ENCODE measurements around the gene NDOR1. TPM values are rescaled to one million over a fixed set of nuclear protein-coding genes. Genes with fewer than 3 reads are reported as not detected.
"Not testable (repeated sequence)": the region's sequence is repeated elsewhere in the genome, so short reads cannot be mapped to it uniquely, and the experiment has no call there.

The NDOR1 gene
- total RNA-seq, 6 experiments from 2014 or later, result 13.1 to 17.3 (median 16.6) TPM

- H3K36me3 Mint-ChIP-seq (ENCODE audit: low read depth); H3K27me3 Mint-ChIP-seq (ENCODE audit: insufficient read depth); H3K4me3 Mint-ChIP-seq; H3K9me3 Mint-ChIP-seq; H3K27ac Mint-ChIP-seq; H3K4me1 Mint-ChIP-seq (ENCODE audit: low read depth): not testable (repeated sequence)
- peak; percentile 70 for TF ChIP-seq CTCF (IDR thresholded peaks at IDR 0.05)
- DNase-seq, result peak; percentile 40
Measured at GRCh38 chr9:137262173-137262908, 56.8 kb downstream of the NDOR1 start.

- DNase-seq, result no peak
- no peaks in the 10 kb centered on the region for H3K9me3 Mint-ChIP-seq
- no peaks in the 10 kb centered on the region for H3K27me3 Mint-ChIP-seq (ENCODE audit: insufficient read depth)
- peaks cover 10% of the 10 kb centered on the region for H3K4me1 Mint-ChIP-seq (ENCODE audit: low read depth)
- H3K36me3 Mint-ChIP-seq (ENCODE audit: low read depth), result peaks cover 6% of the 10 kb centered on the region; the same call in 1 of the 2 replicates
- no peak for TF ChIP-seq CTCF (IDR thresholded peaks at IDR 0.05)
- H3K4me3 Mint-ChIP-seq, result no peak overlapping the region
- no peak overlapping the region for H3K27ac Mint-ChIP-seq
Measured at GRCh38 chr9:137262909-137263285, 57.4 kb downstream of the NDOR1 start.

DNA sequence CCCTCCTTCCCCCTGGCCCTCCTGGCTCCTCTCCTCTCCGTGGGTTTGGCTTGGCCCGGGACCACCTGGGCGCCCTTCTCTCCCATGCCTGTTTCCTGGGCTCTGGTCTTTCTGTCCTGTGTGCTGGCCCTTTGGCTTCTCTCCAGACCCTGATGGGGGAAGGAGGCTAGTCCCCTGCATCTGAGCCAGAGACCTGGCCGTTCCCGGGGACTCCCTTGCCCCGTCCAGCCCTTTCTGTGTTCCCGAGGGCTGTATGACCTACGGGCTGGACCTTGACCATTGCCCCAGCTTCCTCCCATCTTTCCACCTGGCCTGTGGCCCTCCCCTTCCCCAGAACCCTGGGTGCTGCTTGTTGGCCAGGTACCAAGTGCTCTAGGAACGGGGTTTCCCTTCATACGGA, 58.0 kb downstream of the NDOR1 start:
- peaks cover 10% of the 10 kb centered on the region for H3K36me3 Mint-ChIP-seq (ENCODE audit: low read depth)
- H3K4me1 Mint-ChIP-seq (ENCODE audit: low read depth), result peaks cover 16% of the 10 kb centered on the region
- no peak for DNase-seq
- no peaks in the 10 kb centered on the region for H3K9me3 Mint-ChIP-seq
- TF ChIP-seq CTCF (IDR thresholded peaks at IDR 0.05), result no peak
- H3K27ac Mint-ChIP-seq, result no peak overlapping the region
- no peak overlapping the region for H3K4me3 Mint-ChIP-seq
- no peaks in the 10 kb centered on the region; the same call in 1 of the 2 replicates for H3K27me3 Mint-ChIP-seq (ENCODE audit: insufficient read depth)

- no peaks in the 10 kb centered on the region for H3K9me3 Mint-ChIP-seq
- DNase-seq, result no peak
- no peak for TF ChIP-seq CTCF (IDR thresholded peaks at IDR 0.05)
- H3K27me3 Mint-ChIP-seq (ENCODE audit: insufficient read depth), result peaks cover under 1% of the 10 kb centered on the region
- H3K4me1 Mint-ChIP-seq (ENCODE audit: low read depth), result peaks cover 22% of the 10 kb centered on the region
- no peak overlapping the region for H3K4me3 Mint-ChIP-seq
- H3K36me3 Mint-ChIP-seq (ENCODE audit: low read depth), result peaks cover 16% of the 10 kb centered on the region
- no peak overlapping the region for H3K27ac Mint-ChIP-seq
Measured at GRCh38 chr9:137264067-137264466, 58.6 kb downstream of the NDOR1 start.

DNA sequence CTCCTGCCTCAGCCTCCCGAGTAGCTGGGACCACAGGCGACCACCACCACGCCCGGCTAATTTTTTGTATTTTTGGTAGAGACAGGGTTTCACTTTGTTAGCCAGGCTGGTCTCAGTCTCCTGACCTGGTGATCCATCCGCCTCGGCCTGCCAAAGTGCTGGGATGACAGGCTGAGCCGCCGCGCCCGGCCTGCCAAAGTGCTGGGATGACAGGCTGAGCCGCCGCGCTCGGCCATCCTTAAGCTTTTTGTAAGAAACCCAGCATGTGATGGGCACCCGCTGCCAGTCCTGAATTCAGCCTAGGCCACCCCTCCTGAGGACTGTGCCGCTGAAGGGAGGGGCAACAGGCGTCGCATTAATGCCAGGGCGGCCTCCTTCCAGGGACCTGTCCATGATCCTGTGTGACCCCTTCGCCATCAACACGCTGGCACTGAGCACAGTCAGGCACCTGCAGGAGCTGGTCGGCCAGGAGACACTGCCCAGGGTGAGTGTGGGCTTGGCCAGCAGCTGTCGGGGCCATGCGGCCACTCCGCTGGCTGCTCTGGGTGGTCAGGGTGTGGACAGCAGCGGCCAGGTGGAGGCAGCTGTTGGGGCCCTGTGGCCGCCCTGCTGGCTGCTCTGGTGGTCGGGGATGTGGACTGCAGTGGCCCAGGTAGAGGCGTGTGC, 60.1 kb downstream of the NDOR1 start:
- peaks cover 30% of the 10 kb centered on the region for H3K4me1 Mint-ChIP-seq (ENCODE audit: low read depth)

More for the DNA sequence above, 60.1 kb downstream of the NDOR1 start:
- H3K4me3 Mint-ChIP-seq, result no peak overlapping the region
- no peaks in the 10 kb centered on the region for H3K9me3 Mint-ChIP-seq
- peaks cover 2% of the 10 kb centered on the region for H3K27me3 Mint-ChIP-seq (ENCODE audit: insufficient read depth)
- TF ChIP-seq CTCF (IDR thresholded peaks at IDR 0.05), result no peak
- H3K36me3 Mint-ChIP-seq (ENCODE audit: low read depth), result peaks cover 26% of the 10 kb centered on the region
- no peak for DNase-seq
- H3K27ac Mint-ChIP-seq, result no peak overlapping the region
